ENCODE results near the gene COL18A1.

- no peak for TF ChIP-seq POLR2A (IDR thresholded peaks at IDR 0.05; ENCODE audit: low read length)
- no peak for TF ChIP-seq GATA1 (IDR thresholded peaks at IDR 0.05; ENCODE audit: low read depth, low read length)
These were observed 20.2 kb downstream of the COL18A1 start for GRCh38 chr21:45424854-45425795.

Data from erythroblast (primary cell).